LoVo (cell line): ENCODE results near the gene NDUFAF2.
"Not testable (repeated sequence)": the region's sequence is repeated elsewhere in the genome, so short reads cannot be mapped to it uniquely, and the experiment has no call there.

ENCODE experiments used
- DNase-seq: peaks from one replicate; pipeline ENCODE4 v3.0.0-alpha.2; 2016; ENCODE audit warnings: low spot score

The NDUFAF2 gene

DNA sequence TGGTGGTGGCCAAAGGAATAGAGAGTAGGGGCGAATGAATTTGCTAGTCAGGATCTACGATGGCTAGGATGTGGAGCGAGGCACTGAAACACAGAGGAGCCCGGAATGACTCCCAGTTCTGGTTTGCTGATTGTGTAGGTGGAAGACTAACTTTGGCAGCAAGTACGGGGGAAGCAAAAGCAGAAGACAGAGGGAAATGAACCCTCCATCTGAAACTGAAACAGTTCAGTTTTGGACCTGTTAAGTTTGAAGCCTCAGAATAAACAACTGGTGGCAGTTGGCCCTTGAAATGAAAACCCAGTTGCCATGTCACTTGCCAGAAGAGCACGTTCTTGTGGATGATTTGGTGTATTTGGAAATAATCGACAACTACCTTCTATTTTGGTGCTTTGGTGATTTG, 232.7 kb downstream of the NDUFAF2 start:
- no peak for DNase-seq

DNA sequence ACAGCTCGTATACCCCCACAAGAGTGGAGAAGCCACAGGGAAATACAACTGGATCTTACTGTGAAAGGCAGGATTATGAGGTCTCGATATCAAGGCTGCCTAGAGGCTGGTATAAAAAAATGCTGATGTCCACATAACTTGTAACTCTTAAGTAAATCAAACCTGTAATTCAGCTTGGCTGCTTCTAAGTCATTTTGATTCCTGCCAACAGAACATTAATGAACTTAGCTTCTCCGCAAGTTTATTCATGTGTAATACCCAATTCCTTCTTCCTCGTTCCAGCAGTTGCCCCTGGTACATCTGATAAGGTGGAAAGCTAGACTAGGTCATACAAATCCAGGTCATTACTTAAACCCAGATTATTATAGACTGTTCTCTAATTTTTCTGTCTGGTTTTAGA, 233.7 kb downstream of the NDUFAF2 start:
- no peak for DNase-seq

GRCh38 chr5:61180886-61181285, 235.9 kb downstream of the NDUFAF2 start:
- DNase-seq, result no peak

DNA sequence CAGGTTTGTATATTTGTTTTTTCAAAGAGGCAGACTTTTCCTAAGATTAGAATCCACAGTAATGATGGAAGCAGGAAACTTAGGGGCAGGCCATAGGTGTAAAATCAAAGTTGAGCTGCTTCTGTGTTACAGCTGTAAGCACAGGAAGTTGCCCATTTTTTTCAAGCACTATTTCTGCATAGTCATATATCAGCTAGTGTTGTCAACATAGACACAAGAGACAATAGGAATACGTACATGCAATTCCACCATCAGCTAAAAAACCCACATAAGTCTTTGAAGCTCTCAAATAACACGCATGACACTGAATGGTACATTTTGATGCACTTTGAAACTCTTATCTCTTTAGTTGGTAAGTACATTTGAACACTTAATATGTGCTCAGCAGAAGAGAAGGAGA, 237.4 kb downstream of the NDUFAF2 start:
- DNase-seq, result no peak

- no peak for DNase-seq
Observed at GRCh38 chr5:61183538-61183937, 238.5 kb downstream of the NDUFAF2 start.

GRCh38 chr5:61184708-61185107, 239.7 kb downstream of the NDUFAF2 start:
- no peak for DNase-seq

DNA sequence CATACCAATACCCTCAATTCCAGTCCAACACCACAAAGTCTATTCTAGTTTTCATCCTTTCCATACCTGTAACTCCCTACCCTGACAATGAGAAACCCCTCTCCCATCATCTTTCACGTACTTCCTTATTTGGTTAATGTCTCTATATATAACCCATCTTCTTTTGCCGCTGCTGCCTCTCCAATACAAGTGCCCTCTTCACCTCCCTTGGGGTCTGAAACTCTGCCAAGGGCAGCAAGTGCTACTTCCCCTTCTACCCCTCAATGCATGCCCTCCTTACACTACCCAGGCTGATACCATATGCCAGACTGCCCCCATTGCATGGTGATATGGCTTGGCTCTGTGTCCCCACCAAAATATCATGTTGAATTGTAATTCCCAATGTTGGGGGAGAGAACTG, 241.6 kb downstream of the NDUFAF2 start:
- DNase-seq, result no peak

- DNase-seq, result not testable (repeated sequence)
Observed at GRCh38 chr5:61187352-61187751, 242.3 kb downstream of the NDUFAF2 start.

DNA sequence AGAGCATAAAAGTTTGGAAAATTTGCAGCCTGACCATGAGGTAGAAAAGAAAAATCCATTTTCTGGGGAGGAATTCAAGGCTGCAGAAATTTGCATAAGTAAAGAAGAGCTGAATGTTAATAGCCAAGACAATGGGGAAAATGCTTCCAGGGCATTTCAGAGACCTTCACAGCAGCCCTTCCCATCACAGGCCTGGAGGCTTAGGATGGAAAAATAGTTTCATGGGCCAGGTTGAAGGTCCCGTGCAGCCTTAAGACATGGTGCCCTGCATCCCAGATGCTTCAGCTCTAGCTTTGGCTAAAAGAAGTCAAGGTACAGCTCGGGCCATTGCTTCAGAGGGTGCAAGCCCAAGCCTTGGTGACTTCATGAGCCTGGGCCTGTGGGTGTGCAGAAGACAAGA, 242.8 kb downstream of the NDUFAF2 start:
- not testable (repeated sequence) for DNase-seq

DNA sequence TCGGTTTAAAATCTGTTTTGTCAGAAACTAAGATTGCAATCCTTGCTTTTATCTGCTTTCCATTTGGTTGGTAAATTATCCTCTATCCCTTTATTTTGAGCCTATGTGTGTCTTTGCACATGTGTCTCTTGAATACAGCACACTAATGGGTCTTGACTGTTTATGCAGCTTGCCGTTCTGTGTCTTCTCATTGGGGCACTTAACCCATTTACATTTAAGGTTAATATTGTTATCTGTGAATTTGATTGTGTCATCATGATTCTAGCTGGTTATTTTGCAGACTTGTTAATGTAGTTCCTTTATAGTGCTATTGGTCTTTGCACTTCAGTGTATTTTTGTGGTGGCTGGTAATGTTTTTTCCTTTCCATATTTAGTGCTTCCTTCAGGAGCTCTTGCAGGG, 253.6 kb downstream of the NDUFAF2 start:
- DNase-seq, result no peak

DNA sequence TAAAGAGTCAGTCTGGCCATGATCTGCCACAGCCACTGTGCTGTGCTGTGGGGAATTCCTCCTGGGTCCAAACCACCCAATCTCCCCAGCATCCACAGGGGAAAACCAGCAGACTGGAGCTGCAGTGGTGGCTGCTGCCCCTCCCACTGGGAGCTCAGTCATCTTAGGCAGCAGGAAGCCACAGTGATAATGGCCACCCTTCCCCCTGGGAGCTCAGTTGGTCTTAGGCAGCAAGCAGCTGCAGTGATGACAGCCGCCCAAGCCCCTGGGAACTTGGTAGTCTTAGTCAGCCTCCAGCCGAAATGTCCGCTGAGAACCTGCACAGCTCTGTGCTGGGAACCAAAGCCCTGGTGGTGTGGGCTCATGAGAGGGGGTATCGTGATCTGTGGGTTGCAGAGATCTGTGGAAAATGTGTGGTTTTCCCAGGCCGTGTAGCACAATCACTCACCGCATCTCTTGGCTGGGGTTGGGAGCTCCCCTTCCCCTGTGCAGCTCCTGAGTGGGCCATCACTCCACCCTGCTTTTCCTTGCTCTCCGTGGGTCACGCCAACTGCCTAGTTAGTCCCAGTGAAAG, 255.7 kb downstream of the NDUFAF2 start:
- no peak for DNase-seq

GRCh38 chr5:61202213-61202612, 257.2 kb downstream of the NDUFAF2 start:
- DNase-seq, result no peak
